Measurements from ENCODE around the gene KCTD1. TPM values are rescaled to one million over a fixed set of nuclear protein-coding genes. Genes with fewer than 3 reads are reported as not detected.

The KCTD1 gene
- total RNA-seq, 8 experiments from 2014 or later = 10.7 to 36.9 (median 21.7) TPM

GRCh38 chr18:26435415-26436095 lies 112.8 kb downstream of the KCTD1 start:
- H3K4me1 ChIP-seq (replicated peaks in 1 of 2) = peaks cover 12 to 21% of the 10 kb centered on the region in 2 donors
- H3K4me3 ChIP-seq = no peak overlapping the region
- ATAC-seq (replicated peaks in 6 of 8) = no peak
- no peak overlapping the region for H3K27ac ChIP-seq
- 30 to 100% (median 81%) methylated on average over 1 to 7 of the region's 8 CpGs for WGBS, 10 experiments
- in situ Hi-C loops (cut with MboI; ENCODE audit: low pct_unique_long_range_greater_than_20kb in 2 of 9, low sequenced_read_pairs in 9 of 9, unreplicated experiment in 9 of 9) = no loop called here

GRCh38 chr18:26434887-26435286 lies 113.5 kb downstream of the KCTD1 start:
- Histone ChIP-seq H3K4me3 (no peak overlapping the region), H3K27ac (no peak overlapping the region), H3K4me1 (replicated peaks in 1 of 2) (peaks cover 18 to 23% of the 10 kb centered on the region in 2 donors)
- in situ Hi-C loops (cut with MboI; ENCODE audit: low pct_unique_long_range_greater_than_20kb in 2 of 9, low sequenced_read_pairs in 9 of 9, unreplicated experiment in 9 of 9) = no loop called here
- no peak for ATAC-seq (replicated peaks in 6 of 8)
- 55 to 93% (median 80%) methylated on average over 1 to 2 of the region's 2 CpGs; no CpG with 5 or more reads in 1 of the 10 experiments for WGBS, 10 experiments

DNA sequence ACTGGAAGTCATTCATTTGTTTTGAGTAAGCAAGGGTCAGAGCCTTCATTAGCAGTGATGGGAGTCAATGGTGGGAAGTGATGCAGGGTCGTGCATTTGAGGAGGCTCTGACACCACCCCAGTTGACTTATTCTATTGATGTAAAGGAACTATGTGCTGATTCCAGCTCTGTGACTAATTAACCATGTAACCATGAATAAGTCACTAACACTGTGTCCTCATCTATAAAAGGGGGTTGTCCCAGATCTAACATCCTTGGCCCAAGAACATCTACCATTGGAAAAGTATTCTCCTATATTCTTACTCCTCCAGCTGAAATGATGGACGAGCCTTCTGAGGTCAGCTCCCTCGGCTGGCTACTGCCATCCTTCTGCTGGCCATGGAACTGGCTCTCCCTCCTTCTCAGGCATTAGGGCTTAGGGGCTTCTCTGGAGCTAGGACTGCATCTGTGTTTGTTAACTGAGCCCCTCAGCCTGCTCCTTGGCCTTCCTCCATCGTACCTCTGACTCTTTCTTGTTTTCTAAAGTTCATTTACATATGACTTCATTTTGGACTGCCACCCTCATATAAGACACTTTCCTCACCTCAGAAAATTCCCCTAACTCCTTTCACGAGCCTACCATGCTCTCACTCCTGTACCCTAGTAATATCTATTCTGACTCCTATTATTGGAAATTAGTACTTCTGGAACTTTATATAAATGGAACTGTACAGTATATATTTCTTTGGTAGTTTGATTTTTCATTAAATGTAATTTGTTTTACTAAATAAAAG lies 115.5 kb downstream of the KCTD1 start:
- peaks cover 25 to 31% of the 10 kb centered on the region in 2 donors for H3K4me1 ChIP-seq (replicated peaks in 1 of 2)
- H3K4me3 ChIP-seq = no peak overlapping the region
- in situ Hi-C loops (cut with MboI; ENCODE audit: low pct_unique_long_range_greater_than_20kb in 2 of 9, low sequenced_read_pairs in 9 of 9, unreplicated experiment in 9 of 9) = no loop called here
- WGBS, 10 experiments = 27 to 100% (median 78%) methylated on average over 2 to 5 of the region's 5 CpGs; no CpG with 5 or more reads in 1 of the 10 experiments
- ATAC-seq (replicated peaks in 6 of 8) = no peak
- no peak overlapping the region for H3K27ac ChIP-seq

DNA sequence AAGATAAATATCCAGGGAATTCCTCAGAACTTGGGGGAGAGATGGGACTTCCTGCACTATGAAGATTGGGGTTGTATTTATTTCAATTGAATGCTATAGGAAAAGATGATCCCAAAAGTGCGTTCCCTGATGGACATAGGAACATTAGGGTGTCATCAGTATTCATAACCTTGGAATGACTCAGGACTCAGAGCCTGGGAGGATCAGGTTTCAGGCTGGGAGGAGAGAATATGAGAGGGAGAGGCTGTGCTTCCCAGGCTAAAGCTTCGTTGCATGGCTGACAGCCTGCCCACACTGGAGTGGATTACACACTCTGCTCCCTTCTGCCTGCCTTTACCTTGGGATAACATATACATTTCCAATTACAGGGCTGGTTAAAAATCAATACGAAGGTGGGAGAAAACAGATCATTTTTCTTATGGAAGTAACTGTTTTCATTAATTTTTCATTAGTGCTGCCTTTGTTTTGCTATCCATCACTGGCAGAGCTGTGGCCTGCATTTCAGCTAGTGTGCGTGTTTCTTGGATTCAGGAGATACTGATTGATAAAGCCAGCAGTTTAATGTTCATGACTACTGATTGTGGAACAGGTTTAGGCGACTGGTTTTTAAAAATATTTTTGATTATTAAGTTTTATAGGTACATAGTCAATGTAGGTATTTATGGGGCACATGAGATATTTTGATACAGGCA lies 118.7 kb downstream of the KCTD1 start:
- ATAC-seq (replicated peaks in 6 of 8) = peak; percentile 100
- WGBS, 10 experiments = 0 to 51% (median 32%) methylated on average over 1 to 4 of the region's 5 CpGs
- Histone ChIP-seq H3K27ac (peak overlapping the region in 1 of 2 donors; percentile 24), H3K4me3 (no peak overlapping the region), H3K4me1 (replicated peaks in 1 of 2) (peaks cover 10 to 13% of the 10 kb centered on the region in 2 donors)
- in situ Hi-C loops (cut with MboI; ENCODE audit: low pct_unique_long_range_greater_than_20kb in 2 of 9, low sequenced_read_pairs in 9 of 9, unreplicated experiment in 9 of 9) = no loop called here

- peaks cover 20 to 26% of the 10 kb centered on the region in 2 donors for H3K4me1 ChIP-seq (replicated peaks in 1 of 2)
- no peak for ATAC-seq (replicated peaks in 6 of 8)
- 58 to 100% (median 79%) methylated on average over 1 to 5 of the region's 5 CpGs; no CpG with 5 or more reads in 1 of the 10 experiments for WGBS, 10 experiments
- no peak overlapping the region for H3K4me3 ChIP-seq
- H3K27ac ChIP-seq = no peak overlapping the region
- in situ Hi-C loops (cut with MboI; ENCODE audit: low pct_unique_long_range_greater_than_20kb in 2 of 9, low sequenced_read_pairs in 9 of 9, unreplicated experiment in 9 of 9) = no loop called here
Observed at GRCh38 chr18:26425148-26425531, 123.2 kb downstream of the KCTD1 start.

DNA sequence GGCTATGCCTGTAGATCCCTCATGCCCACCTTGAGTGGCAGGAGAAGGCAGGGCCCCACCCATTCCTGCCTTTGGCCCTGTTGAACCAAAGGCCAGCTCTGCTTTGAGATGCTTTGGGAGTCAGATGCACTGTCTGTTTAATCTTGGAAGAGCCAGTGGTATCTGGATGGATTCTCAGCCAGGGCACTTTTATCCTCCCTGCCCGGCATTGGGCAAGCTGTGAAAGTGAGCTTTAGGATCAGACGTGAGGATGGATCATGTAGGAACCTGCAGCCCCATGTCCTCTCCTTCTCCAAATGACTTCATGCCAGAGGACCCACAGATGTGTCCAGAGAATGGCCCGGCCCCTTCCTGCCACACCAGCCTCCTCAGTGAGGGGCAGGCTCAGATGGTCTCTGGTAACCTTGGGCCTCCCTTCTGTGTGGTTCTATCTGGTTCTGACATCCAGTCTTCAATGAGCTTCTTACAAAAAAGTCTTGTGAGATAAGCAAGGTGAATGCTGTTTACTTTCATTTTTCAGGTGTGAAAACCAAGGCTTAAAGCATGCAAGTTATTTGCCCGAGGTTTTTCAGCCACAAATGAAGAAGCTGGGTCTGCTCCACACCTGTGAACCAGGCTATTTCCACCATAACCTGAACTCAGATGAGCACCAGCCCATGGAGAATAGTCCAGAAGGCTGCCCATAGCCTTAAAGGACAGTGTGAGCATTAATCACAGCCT lies 123.8 kb downstream of the KCTD1 start:
- H3K27ac ChIP-seq = no peak overlapping the region
- in situ Hi-C loops (cut with MboI; ENCODE audit: low pct_unique_long_range_greater_than_20kb in 2 of 9, low sequenced_read_pairs in 9 of 9, unreplicated experiment in 9 of 9) = no loop called here
- no peak overlapping the region for H3K4me3 ChIP-seq
- WGBS, 10 experiments = 33 to 100% (median 89%) methylated on average over 1 to 3 of the region's 4 CpGs; no CpG with 5 or more reads in 5 of the 10 experiments
- ATAC-seq (replicated peaks in 6 of 8) = no peak
- peaks cover 15 to 21% of the 10 kb centered on the region in 2 donors for H3K4me1 ChIP-seq (replicated peaks in 1 of 2)

DNA sequence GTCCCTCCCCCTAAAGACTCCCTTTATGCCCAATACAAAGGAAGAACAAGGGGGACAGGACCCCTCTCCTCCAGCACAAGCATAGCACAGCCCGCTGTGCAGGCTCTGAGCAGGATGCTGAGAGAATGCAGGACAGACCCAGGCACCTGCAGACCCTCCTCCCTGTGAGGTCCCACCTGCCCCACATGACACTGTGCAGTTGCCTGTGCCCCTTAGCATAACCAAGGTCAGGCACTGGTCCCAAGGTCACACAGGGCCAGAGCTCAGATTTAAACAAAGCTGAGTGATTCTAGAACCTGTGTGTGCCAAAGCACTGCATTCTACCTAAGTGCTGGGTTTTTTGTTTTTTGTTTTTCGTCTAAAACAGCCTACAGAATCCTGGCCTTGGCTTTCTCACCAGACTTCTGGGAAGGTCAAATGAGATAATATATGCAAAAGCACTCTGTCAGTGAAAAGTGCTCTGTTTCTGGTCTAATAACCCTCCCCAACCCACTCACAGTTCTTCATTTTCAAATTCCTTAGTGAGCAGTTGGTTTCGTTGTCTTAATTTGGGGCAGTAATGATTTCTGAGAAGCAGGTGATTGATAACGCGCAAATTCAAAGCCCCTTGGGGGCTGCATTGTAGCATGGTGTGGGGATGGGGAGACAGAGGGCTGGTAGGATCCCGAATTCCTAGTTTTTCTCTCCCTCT lies 125.7 kb downstream of the KCTD1 start:
- peaks cover 10 to 17% of the 10 kb centered on the region in 2 donors for H3K4me1 ChIP-seq (replicated peaks in 1 of 2)
- in situ Hi-C loops (cut with MboI; ENCODE audit: low pct_unique_long_range_greater_than_20kb in 2 of 9, low sequenced_read_pairs in 9 of 9, unreplicated experiment in 9 of 9) = no loop called here
- ATAC-seq (replicated peaks in 6 of 8) = no peak
- H3K27ac ChIP-seq = no peak overlapping the region
- 33 to 100% (median 82%) methylated on average over 1 to 5 of the region's 6 CpGs for WGBS, 10 experiments
- no peak overlapping the region for H3K4me3 ChIP-seq

DNA sequence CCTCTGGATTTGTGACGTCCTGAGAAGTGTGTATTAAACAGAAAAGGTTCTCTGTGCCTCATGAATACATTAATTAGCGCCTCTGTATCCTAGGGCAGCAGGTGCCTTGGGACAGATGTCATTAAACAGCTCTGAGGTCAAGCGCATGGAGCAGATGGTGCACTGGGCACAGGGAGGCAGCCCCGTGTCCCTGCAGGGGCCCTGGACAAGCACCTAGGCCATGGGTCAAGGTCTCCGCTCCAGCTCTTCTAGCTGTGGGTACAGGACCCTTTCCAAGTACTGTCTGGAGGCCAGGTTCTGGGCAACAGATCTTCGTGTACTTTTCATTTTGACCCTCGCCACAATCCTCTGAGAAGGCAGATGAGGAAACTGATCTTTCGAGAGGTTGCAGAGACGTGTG lies 126.4 kb downstream of the KCTD1 start:
- no peak overlapping the region for H3K27ac ChIP-seq
- H3K4me3 ChIP-seq = no peak overlapping the region
- ATAC-seq (replicated peaks in 6 of 8) = no peak
- in situ Hi-C loops (cut with MboI; ENCODE audit: low pct_unique_long_range_greater_than_20kb in 2 of 9, low sequenced_read_pairs in 9 of 9, unreplicated experiment in 9 of 9) = no loop called here
- peaks cover 10 to 17% of the 10 kb centered on the region in 2 donors for H3K4me1 ChIP-seq (replicated peaks in 1 of 2)
- WGBS, 10 experiments = 58 to 95% (median 77%) methylated on average over 2 to 6 of the region's 9 CpGs; no CpG with 5 or more reads in 4 of the 10 experiments

DNA sequence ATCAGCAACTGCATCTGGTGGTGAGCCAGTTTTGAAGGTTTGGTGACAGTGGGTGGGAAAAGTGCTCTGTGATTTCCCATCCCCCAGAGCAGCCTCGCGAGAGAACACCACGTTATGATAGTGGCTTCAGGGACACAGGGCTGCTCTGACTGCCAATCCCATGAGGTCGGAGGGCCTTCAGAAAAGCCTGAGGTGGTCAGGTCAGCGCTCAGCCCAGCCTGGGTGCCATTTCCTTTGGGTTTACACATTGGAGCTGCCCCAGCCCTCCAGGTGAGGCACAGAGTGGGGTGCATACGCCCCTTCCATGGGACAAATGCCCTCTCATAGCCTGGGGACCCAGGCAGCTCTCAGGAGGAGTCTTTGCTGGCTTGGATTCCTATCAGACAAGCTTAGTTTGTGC lies 126.8 kb downstream of the KCTD1 start:
- H3K27ac ChIP-seq = no peak overlapping the region
- H3K4me3 ChIP-seq = no peak overlapping the region
- in situ Hi-C loops (cut with MboI; ENCODE audit: low pct_unique_long_range_greater_than_20kb in 2 of 9, low sequenced_read_pairs in 9 of 9, unreplicated experiment in 9 of 9) = no loop called here
- 67 to 100% (median 100%) methylated on average over 1 to 2 of the region's 6 CpGs; no CpG with 5 or more reads in 7 of the 10 experiments for WGBS, 10 experiments
- ATAC-seq (replicated peaks in 6 of 8) = no peak
- peaks cover 10 to 17% of the 10 kb centered on the region in 2 donors for H3K4me1 ChIP-seq (replicated peaks in 1 of 2)

GRCh38 chr18:26419746-26420145 lies 128.6 kb downstream of the KCTD1 start:
- Histone ChIP-seq H3K4me1 (replicated peaks in 1 of 2) (peaks cover 15 to 22% of the 10 kb centered on the region in 2 donors), H3K4me3 (no peak overlapping the region), H3K27ac (no peak overlapping the region)
- 50 to 100% (median 90%) methylated on average over 1 to 5 of the region's 9 CpGs; no CpG with 5 or more reads in 3 of the 10 experiments for WGBS, 10 experiments
- no peak for ATAC-seq (replicated peaks in 6 of 8)
- in situ Hi-C loops (cut with MboI; ENCODE audit: low pct_unique_long_range_greater_than_20kb in 2 of 9, low sequenced_read_pairs in 9 of 9, unreplicated experiment in 9 of 9) = no loop called here

GRCh38 chr18:26418225-26418624 lies 130.1 kb downstream of the KCTD1 start:
- in situ Hi-C loops (cut with MboI; ENCODE audit: low pct_unique_long_range_greater_than_20kb in 2 of 9, low sequenced_read_pairs in 9 of 9, unreplicated experiment in 9 of 9) = no loop called here
- Histone ChIP-seq H3K4me1 (replicated peaks in 1 of 2) (peaks cover 15 to 20% of the 10 kb centered on the region in 2 donors), H3K27ac (no peak overlapping the region), H3K4me3 (no peak overlapping the region)
- no peak for ATAC-seq (replicated peaks in 6 of 8)
- WGBS, 10 experiments = 20 to 100% (median 87%) methylated on average over 1 to 4 of the region's 4 CpGs; no CpG with 5 or more reads in 4 of the 10 experiments

DNA sequence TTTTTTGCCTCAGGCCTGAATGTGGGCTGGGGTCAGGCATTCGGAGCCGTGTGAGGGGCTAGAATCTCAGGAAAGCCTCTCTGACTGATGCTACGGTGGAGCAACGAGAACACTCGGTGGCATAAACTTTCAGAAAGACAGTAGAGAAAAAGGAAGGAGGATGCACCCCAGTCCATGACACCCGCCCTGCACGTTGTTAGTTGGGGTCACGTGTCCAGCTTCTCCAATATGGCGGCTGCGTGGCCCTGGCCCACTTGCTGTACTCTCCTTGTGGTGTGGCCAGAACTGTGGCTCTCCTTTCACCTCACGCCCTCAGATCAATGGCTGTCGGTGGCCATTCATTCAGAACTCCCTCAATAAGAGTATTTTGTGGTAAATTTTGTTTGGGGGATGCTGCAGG lies 131.2 kb downstream of the KCTD1 start:
- Histone ChIP-seq H3K4me3 (no peak overlapping the region), H3K27ac (no peak overlapping the region), H3K4me1 (replicated peaks in 1 of 2) (peaks cover 8 to 10% of the 10 kb centered on the region in 2 donors)
- WGBS, 10 experiments = 80 to 100% (median 93%) methylated on average over 3 to 9 of the region's 12 CpGs; no CpG with 5 or more reads in 2 of the 10 experiments
- no peak for ATAC-seq (replicated peaks in 6 of 8)
- in situ Hi-C loops (cut with MboI; ENCODE audit: low pct_unique_long_range_greater_than_20kb in 2 of 9, low sequenced_read_pairs in 9 of 9, unreplicated experiment in 9 of 9) = no loop called here
